ENCODE measurements around the gene APBB2.

Gene APBB2

DNA sequence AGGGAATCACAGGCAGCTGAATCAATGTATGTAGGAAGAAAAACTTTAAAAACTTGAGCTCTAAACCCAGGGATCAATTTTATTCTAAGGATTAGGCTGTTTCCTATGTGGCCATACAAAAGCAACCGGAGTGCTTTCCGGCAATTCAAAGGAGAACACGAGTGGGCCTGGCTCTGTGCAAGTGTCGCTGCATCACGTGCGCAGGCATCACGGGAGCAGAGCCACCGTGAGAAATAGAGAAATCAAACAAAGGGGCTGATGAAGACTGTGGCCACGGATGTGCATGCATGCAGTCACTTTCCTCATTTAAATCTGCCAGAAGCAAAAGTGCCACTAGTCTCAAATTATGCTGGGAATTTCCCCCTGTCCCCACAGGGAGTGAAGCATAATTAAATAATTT, 267.7 kb downstream of the APBB2 start:
- Histone ChIP-seq H3K36me3 (ENCODE audit: control insufficient read depth, insufficient read depth, low read length, severe bottlenecking) (peaks cover 28% of the 10 kb centered on the region), H3K4me3 (ENCODE audit: low read length) (no peak overlapping the region), H3K9ac (ENCODE audit: low read length) (no peak overlapping the region), H3K4me1 (ENCODE audit: control insufficient read depth, insufficient read depth, low read length) (no peaks in the 10 kb centered on the region), H3K9me3 (ENCODE audit: control insufficient read depth, low read length) (no peaks in the 10 kb centered on the region), H3K27me3 (replicated peaks; ENCODE audit: control insufficient read depth, insufficient read depth, low read length) (no peaks in the 10 kb centered on the region)
- no peak for DNase-seq (ENCODE audit: low read depth)

- Histone ChIP-seq H3K4me3 (ENCODE audit: low read length) (peak overlapping the region; percentile 49), H3K9me3 (ENCODE audit: control insufficient read depth, low read length) (no peaks in the 10 kb centered on the region), H3K36me3 (ENCODE audit: control insufficient read depth, insufficient read depth, low read length, severe bottlenecking) (peaks cover 40% of the 10 kb centered on the region), H3K4me1 (ENCODE audit: control insufficient read depth, insufficient read depth, low read length) (peaks cover 25% of the 10 kb centered on the region), H3K27me3 (replicated peaks; ENCODE audit: control insufficient read depth, insufficient read depth, low read length) (no peaks in the 10 kb centered on the region), H3K9ac (ENCODE audit: low read length) (no peak overlapping the region)
- DNase-seq (ENCODE audit: low read depth), result no peak
Measured at GRCh38 chr4:40940756-40941155, 273.6 kb downstream of the APBB2 start.

DNA sequence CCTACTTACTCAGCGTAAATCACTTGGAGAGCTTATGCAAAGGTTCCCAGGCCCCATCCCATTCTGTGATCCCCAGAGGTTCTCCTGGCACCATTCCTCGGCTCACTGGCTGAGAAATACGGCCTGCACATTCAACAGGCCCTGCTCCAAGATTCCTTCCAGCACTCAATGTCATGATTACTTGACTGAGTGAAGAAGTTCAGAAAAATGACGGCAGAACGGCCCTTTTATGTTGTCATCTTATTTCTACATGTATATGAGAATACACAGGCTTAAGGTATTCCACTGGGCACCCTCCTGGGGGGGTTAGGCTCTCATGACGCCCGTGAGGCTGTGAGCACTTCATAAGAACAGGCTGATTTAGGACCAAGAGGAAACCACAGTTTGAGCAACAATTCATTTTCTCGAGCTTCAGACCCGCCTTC, 274.0 kb downstream of the APBB2 start:
- peaks cover 40% of the 10 kb centered on the region for H3K36me3 ChIP-seq (ENCODE audit: control insufficient read depth, insufficient read depth, low read length, severe bottlenecking)
- H3K9ac ChIP-seq (ENCODE audit: low read length), result no peak overlapping the region
- no peaks in the 10 kb centered on the region for H3K9me3 ChIP-seq (ENCODE audit: control insufficient read depth, low read length)
- peaks cover 27% of the 10 kb centered on the region for H3K4me1 ChIP-seq (ENCODE audit: control insufficient read depth, insufficient read depth, low read length)
- H3K4me3 ChIP-seq (ENCODE audit: low read length), result peak overlapping the region; percentile 49
- DNase-seq (ENCODE audit: low read depth), result no peak
- no peaks in the 10 kb centered on the region for H3K27me3 ChIP-seq (replicated peaks; ENCODE audit: control insufficient read depth, insufficient read depth, low read length)

- Histone ChIP-seq H3K4me1 (ENCODE audit: control insufficient read depth, insufficient read depth, low read length) (peaks cover 27% of the 10 kb centered on the region), H3K9ac (ENCODE audit: low read length) (no peak overlapping the region), H3K36me3 (ENCODE audit: control insufficient read depth, insufficient read depth, low read length, severe bottlenecking) (peaks cover 44% of the 10 kb centered on the region), H3K4me3 (ENCODE audit: low read length) (peak overlapping the region; percentile 41), H3K9me3 (ENCODE audit: control insufficient read depth, low read length) (no peaks in the 10 kb centered on the region), H3K27me3 (replicated peaks; ENCODE audit: control insufficient read depth, insufficient read depth, low read length) (no peaks in the 10 kb centered on the region)
- no peak for DNase-seq (ENCODE audit: low read depth)
Measured at GRCh38 chr4:40939856-40940255, 274.5 kb downstream of the APBB2 start.

GRCh38 chr4:40938337-40938736, 276.0 kb downstream of the APBB2 start:
- H3K36me3 ChIP-seq (ENCODE audit: control insufficient read depth, insufficient read depth, low read length, severe bottlenecking), result peaks cover 44% of the 10 kb centered on the region
- H3K27me3 ChIP-seq (replicated peaks; ENCODE audit: control insufficient read depth, insufficient read depth, low read length), result no peaks in the 10 kb centered on the region
- no peak overlapping the region for H3K9ac ChIP-seq (ENCODE audit: low read length)
- no peaks in the 10 kb centered on the region for H3K9me3 ChIP-seq (ENCODE audit: control insufficient read depth, low read length)
- no peak for DNase-seq (ENCODE audit: low read depth)
- no peak overlapping the region for H3K4me3 ChIP-seq (ENCODE audit: low read length)
- H3K4me1 ChIP-seq (ENCODE audit: control insufficient read depth, insufficient read depth, low read length), result peaks cover 28% of the 10 kb centered on the region

DNA sequence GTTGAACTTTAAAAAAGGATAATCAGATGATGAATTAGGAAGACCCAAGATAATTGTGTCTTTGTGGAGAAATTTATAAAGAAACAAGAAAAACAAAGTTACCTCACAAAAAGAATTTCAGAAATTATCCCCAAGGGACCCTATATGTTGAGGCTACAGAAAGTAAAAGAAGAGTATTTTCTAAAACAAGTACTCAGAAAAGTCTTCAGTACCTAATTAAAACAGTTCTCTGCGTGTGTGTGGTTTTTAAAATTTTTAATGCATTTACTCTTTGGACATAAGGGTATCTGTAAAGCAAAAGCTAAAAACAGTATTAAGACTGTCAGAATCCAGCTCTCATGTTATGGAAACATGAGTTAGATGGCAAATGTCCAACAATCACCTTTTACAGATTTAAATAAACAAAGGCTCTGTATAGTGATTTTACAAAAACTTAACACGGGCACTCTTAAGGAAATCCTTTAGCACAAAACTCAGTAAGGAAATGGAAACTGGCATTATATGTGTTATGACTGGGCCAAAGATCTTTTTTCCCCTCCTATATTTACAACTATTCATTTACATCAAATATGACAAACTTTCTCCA, 277.1 kb downstream of the APBB2 start:
- Histone ChIP-seq H3K36me3 (ENCODE audit: control insufficient read depth, insufficient read depth, low read length, severe bottlenecking) (peaks cover 40% of the 10 kb centered on the region), H3K9me3 (ENCODE audit: control insufficient read depth, low read length) (no peaks in the 10 kb centered on the region)

DNA sequence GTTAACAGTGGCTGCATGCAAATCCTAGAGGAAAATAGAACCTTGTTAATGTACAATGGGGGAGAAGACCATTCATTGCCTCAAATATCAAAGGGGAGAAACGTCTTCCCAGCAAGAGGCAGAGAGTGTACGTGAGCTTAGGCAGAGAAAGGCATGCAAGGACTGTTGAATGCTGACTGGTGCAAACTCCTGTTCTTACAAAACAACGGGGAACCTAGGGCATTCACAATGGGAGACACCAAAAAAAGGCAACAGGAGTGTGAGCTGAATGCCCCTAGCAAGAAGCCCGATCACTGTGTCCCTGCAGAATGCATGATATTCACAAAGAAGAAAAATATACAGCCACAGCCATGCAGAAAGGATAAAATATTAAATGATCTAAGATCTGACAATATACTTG, 279.7 kb downstream of the APBB2 start:
- DNase-seq (ENCODE audit: low read depth), result no peak
- Histone ChIP-seq H3K9me3 (ENCODE audit: control insufficient read depth, low read length) (no peaks in the 10 kb centered on the region), H3K9ac (ENCODE audit: low read length) (no peak overlapping the region), H3K4me3 (ENCODE audit: low read length) (no peak overlapping the region), H3K27me3 (replicated peaks; ENCODE audit: control insufficient read depth, insufficient read depth, low read length) (no peaks in the 10 kb centered on the region), H3K4me1 (ENCODE audit: control insufficient read depth, insufficient read depth, low read length) (peaks cover 13% of the 10 kb centered on the region), H3K36me3 (ENCODE audit: control insufficient read depth, insufficient read depth, low read length, severe bottlenecking) (peaks cover 48% of the 10 kb centered on the region)

More for the DNA sequence above, 277.1 kb downstream of the APBB2 start:
- H3K27me3 ChIP-seq (replicated peaks; ENCODE audit: control insufficient read depth, insufficient read depth, low read length), result no peaks in the 10 kb centered on the region
- H3K9ac ChIP-seq (ENCODE audit: low read length), result no peak overlapping the region
- DNase-seq (ENCODE audit: low read depth), result no peak
- H3K4me3 ChIP-seq (ENCODE audit: low read length), result no peak overlapping the region
- peaks cover 30% of the 10 kb centered on the region for H3K4me1 ChIP-seq (ENCODE audit: control insufficient read depth, insufficient read depth, low read length)

- no peak for DNase-seq (ENCODE audit: low read depth)
- Histone ChIP-seq H3K27me3 (replicated peaks; ENCODE audit: control insufficient read depth, insufficient read depth, low read length) (no peaks in the 10 kb centered on the region), H3K36me3 (ENCODE audit: control insufficient read depth, insufficient read depth, low read length, severe bottlenecking) (peaks cover 45% of the 10 kb centered on the region), H3K9ac (ENCODE audit: low read length) (no peak overlapping the region), H3K9me3 (ENCODE audit: control insufficient read depth, low read length) (no peaks in the 10 kb centered on the region), H3K4me3 (ENCODE audit: low read length) (no peak overlapping the region), H3K4me1 (ENCODE audit: control insufficient read depth, insufficient read depth, low read length) (peaks cover 7% of the 10 kb centered on the region)
Measured at GRCh38 chr4:40933272-40934053, 280.9 kb downstream of the APBB2 start.

DNA sequence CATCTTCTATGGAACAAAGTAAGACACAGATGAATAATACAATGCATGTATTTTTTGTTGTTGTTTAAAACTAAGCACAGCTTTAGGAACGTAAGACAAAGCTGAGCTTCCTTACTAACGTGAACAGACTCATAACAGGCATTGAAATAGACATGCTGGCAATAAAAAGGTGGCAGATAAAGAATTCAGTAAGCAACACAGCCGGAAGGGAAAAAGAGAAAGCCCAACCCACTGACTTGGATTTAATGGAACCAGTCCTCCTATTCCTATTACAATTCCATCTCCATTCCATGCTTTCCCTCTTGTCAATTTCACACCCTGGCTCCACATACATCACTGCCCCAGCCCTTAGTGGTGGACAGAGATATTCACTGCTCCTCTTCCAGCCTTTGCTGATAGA, 282.5 kb downstream of the APBB2 start:
- DNase-seq (ENCODE audit: low read depth), result no peak
- Histone ChIP-seq H3K9me3 (ENCODE audit: control insufficient read depth, low read length) (no peaks in the 10 kb centered on the region), H3K4me1 (ENCODE audit: control insufficient read depth, insufficient read depth, low read length) (peaks cover 7% of the 10 kb centered on the region), H3K27me3 (replicated peaks; ENCODE audit: control insufficient read depth, insufficient read depth, low read length) (no peaks in the 10 kb centered on the region), H3K4me3 (ENCODE audit: low read length) (no peak overlapping the region), H3K36me3 (ENCODE audit: control insufficient read depth, insufficient read depth, low read length, severe bottlenecking) (peaks cover 42% of the 10 kb centered on the region), H3K9ac (ENCODE audit: low read length) (no peak overlapping the region)

DNA sequence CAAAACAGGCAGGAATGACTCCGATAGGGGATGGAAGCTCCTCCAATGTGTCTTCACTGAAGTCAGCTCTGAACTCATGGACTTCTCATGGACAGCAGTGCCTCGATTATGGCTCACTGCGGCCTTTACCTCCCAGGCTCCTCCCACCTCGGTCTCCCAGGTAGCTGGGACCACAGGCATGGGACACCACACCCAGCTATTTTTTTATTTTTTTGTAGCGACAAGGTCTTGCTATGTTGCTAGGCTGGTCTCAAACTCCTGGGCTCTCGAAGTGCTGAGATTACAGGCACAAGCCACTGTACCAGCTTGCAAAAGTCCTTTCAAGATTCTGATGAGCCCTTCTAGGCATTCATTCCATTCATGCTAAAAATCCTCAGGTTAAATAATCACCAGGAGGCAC, 283.1 kb downstream of the APBB2 start:
- Histone ChIP-seq H3K4me1 (ENCODE audit: control insufficient read depth, insufficient read depth, low read length) (peaks cover 7% of the 10 kb centered on the region), H3K9me3 (ENCODE audit: control insufficient read depth, low read length) (no peaks in the 10 kb centered on the region), H3K4me3 (ENCODE audit: low read length) (no peak overlapping the region), H3K27me3 (replicated peaks; ENCODE audit: control insufficient read depth, insufficient read depth, low read length) (no peaks in the 10 kb centered on the region), H3K9ac (ENCODE audit: low read length) (no peak overlapping the region), H3K36me3 (ENCODE audit: control insufficient read depth, insufficient read depth, low read length, severe bottlenecking) (peaks cover 42% of the 10 kb centered on the region)
- no peak for DNase-seq (ENCODE audit: low read depth)

- Histone ChIP-seq H3K36me3 (ENCODE audit: control insufficient read depth, insufficient read depth, low read length, severe bottlenecking) (peaks cover 30% of the 10 kb centered on the region), H3K4me3 (ENCODE audit: low read length) (no peak overlapping the region), H3K4me1 (ENCODE audit: control insufficient read depth, insufficient read depth, low read length) (no peaks in the 10 kb centered on the region), H3K27me3 (replicated peaks; ENCODE audit: control insufficient read depth, insufficient read depth, low read length) (no peaks in the 10 kb centered on the region), H3K9me3 (ENCODE audit: control insufficient read depth, low read length) (no peaks in the 10 kb centered on the region), H3K9ac (ENCODE audit: low read length) (no peak overlapping the region)
- DNase-seq (ENCODE audit: low read depth), result no peak
Measured at GRCh38 chr4:40927074-40927473, 287.3 kb downstream of the APBB2 start.
